Peyer's patch (tissue), 4 donors: ENCODE data around the gene MXRA8.

ENCODE experiments used
- POLR2A ChIP-seq, 2 donors: fragments of 450-650 bp; IDR thresholded peaks; one replicate each; pipeline ENCODE4 v1.5.1; 2017; ENCODE audit warnings: antibody characterized with exemption in 2 of 2, mild to moderate bottlenecking in 2 of 2, moderate library complexity in 2 of 2
- TF ChIP-seq, protein P1 (sequence below), 6 experiments: fragments of 450-650 bp in 4 of 6; fragments of 200-600 bp in 2 of 6; sonication (generic) in 1 of 6; IDR thresholded peaks; one replicate each; pipeline ENCODE4 v1.5.1; 2017 to 2019; ENCODE audit warnings: antibody characterized with exemption in 6 of 6, mild to moderate bottlenecking in 3 of 6, moderate library complexity in 1 of 6

DNA sequence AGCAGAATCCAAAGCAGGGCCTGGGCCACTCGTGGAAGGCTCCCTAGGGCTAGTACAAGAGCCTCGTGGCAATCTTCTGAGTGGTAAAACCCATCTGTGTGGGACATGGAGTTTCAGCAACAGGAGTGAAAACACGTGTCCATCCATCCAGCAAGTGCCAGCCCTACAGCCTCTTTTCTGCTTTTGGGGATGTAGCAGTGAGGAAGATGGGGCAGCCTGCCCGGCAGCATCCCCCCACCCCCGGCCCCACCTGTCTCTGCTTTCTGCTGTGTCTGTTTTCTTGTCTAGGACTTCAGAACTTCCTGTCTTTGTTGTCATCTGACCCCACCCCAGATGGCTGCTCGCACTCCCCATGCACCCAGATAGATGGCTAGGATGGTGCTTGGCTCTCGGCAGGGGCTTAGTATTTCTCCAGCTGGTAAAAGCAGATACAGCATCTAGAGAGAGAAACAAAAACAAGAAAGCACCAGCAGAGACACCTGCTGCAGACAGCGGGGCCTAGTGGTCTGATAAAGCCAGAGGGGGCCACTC is 32.2 kb downstream of the MXRA8 start:
- TF ChIP-seq, protein P1, sequence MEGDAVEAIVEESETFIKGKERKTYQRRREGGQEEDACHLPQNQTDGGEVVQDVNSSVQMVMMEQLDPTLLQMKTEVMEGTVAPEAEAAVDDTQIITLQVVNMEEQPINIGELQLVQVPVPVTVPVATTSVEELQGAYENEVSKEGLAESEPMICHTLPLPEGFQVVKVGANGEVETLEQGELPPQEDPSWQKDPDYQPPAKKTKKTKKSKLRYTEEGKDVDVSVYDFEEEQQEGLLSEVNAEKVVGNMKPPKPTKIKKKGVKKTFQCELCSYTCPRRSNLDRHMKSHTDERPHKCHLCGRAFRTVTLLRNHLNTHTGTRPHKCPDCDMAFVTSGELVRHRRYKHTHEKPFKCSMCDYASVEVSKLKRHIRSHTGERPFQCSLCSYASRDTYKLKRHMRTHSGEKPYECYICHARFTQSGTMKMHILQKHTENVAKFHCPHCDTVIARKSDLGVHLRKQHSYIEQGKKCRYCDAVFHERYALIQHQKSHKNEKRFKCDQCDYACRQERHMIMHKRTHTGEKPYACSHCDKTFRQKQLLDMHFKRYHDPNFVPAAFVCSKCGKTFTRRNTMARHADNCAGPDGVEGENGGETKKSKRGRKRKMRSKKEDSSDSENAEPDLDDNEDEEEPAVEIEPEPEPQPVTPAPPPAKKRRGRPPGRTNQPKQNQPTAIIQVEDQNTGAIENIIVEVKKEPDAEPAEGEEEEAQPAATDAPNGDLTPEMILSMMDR (IDR thresholded peaks at IDR 0.05) = no peak
- no peak for TF ChIP-seq POLR2A (IDR thresholded peaks at IDR 0.05)
